A549 (cell line): ENCODE results near the gene WHRN. TPM values are rescaled to one million over a fixed set of nuclear protein-coding genes. Genes with fewer than 3 reads are reported as not detected.
A peak's percentile ranks its signal among the peaks of the same experiment; 100 is the strongest.

ENCODE experiments used
- ATAC-seq, 2 experiments: fragments of 200-7000 bp in 1 of 2; fragments of >200 bp in 1 of 2; cut with Nextera tagmentation in 1 of 2; cut with Tn5 transposase in 1 of 2; 3 replicates each; pipeline versions ENCODE4 v1.8.0 to v1.9.1; 2018 to 2020; ENCODE audit warnings: mild to moderate bottlenecking in 1 of 2, moderate library complexity in 1 of 2
- CTCF ChIA-PET: fragments of 300-600 bp; sonication (Branson Sonifier 250); formaldehyde crosslinking; extraction: SDS; loops from one replicate; lab custom pipeline; 2021; ENCODE audit warnings: antibody characterized with exemption, inconsistent platforms; lab: Yijun Ruan, JAX
- POLR2A ChIA-PET: fragments of 350-600 bp; formaldehyde crosslinking; extraction: SDS; loops from one replicate; lab custom pipeline; 2021; ENCODE audit warnings: antibody characterized with exemption, inconsistent platforms; lab: Yijun Ruan, JAX
- DNase-seq, 2 experiments: peaks; one replicate each; pipeline versions ENCODE4 v3.0.0 to v3.0.0-alpha.2; 2011 to 2016; ENCODE audit warnings: low read depth in 1 of 2, low spot score in 1 of 2
- FAIRE-seq: peaks from 2 replicates; lab custom pipeline; 2011; peaks lifted over from hg19 to GRCh38; lab: Jason Lieb, UNC
- H3K27ac ChIP-seq, 2 experiments: fragments of >200 bp; sonication (Bioruptor Twin); formaldehyde crosslinking; 3 replicates each; pipeline ENCODE4 v1.5.1; 2016 to 2017
- H3K4me1 ChIP-seq: fragments of >200 bp; sonication (Bioruptor Twin); formaldehyde crosslinking; 3 replicates; pipeline ENCODE4 v1.6.1; 2016
- H3K4me2 ChIP-seq: fragments of >200 bp; sonication (Bioruptor Twin); formaldehyde crosslinking; 3 replicates; pipeline ENCODE4 v1.6.1; 2016
- H3K4me3 ChIP-seq: fragments of >200 bp; sonication (Bioruptor Twin); formaldehyde crosslinking; 3 replicates; pipeline ENCODE4 v1.5.1; 2016
- H3K9me3 ChIP-seq: fragments of >200 bp; sonication (Bioruptor Twin); formaldehyde crosslinking; 3 replicates; pipeline ENCODE4 v1.6.1; 2016
- ATOH8 ChIP-seq: fragments of 250-450 bp; sonication (Bioruptor Pico); IDR thresholded peaks from 2 replicates; pipeline ENCODE4 v1.5.0; 2020; ENCODE audit warnings: low read depth, mild to moderate bottlenecking, moderate library complexity
- BHLHE40 ChIP-seq: IDR thresholded peaks from 2 replicates; pipeline ENCODE4 v1.6.1; 2012; ENCODE audit warnings: low read depth, low read length, inconsistent platforms
- CBX8 ChIP-seq: fragments of 200-600 bp; sonication (generic); IDR thresholded peaks from 2 replicates; pipeline ENCODE4 v1.6.1; 2016
- CEBPB ChIP-seq, 2 experiments: fragments of >200 bp in 1 of 2; sonication (Bioruptor Twin) in 1 of 2; formaldehyde crosslinking in 1 of 2; IDR thresholded peaks; 2 replicates each; pipeline ENCODE4 v1.6.1; 2012 to 2016
- CHD4 ChIP-seq: fragments of 200-600 bp; sonication (generic); IDR thresholded peaks from 2 replicates; pipeline ENCODE4 v1.6.1; 2016; ENCODE audit warnings: antibody characterized with exemption, mild to moderate bottlenecking, borderline replicate concordance
- CTCF ChIP-seq: fragments of >200 bp; sonication (Bioruptor Twin); formaldehyde crosslinking; IDR thresholded peaks from 3 replicates; pipeline ENCODE4 v1.5.1; 2016
- E2F6 ChIP-seq: IDR thresholded peaks from 2 replicates; pipeline ENCODE4 v1.6.1; 2012; ENCODE audit warnings: low read depth, borderline replicate concordance
- EHMT2 ChIP-seq: fragments of 200-600 bp; sonication (generic); IDR thresholded peaks from 2 replicates; pipeline ENCODE4 v1.6.1; 2016; ENCODE audit warnings: antibody characterized with exemption, low read depth, mild to moderate bottlenecking, moderate library complexity
- ELK1 ChIP-seq: fragments of 150-350 bp; IDR thresholded peaks from 2 replicates; pipeline ENCODE4 v1.6.1; 2014; ENCODE audit warnings: low read depth, mild to moderate bottlenecking, low read length
- EP300 ChIP-seq, 2 experiments: fragments of >200 bp; sonication (Bioruptor Twin); formaldehyde crosslinking; IDR thresholded peaks; 2 replicates in 1 of 2; 3 replicates in 1 of 2; pipeline ENCODE4 v1.6.1; 2016 to 2017
- HEYL ChIP-seq: fragments of 250-450 bp; sonication (Bioruptor Pico); IDR thresholded peaks from 2 replicates; pipeline ENCODE4 v1.8.0; 2021; ENCODE audit warnings: mild to moderate bottlenecking, moderate library complexity
- HOXB5 ChIP-seq: fragments of 250-450 bp; sonication (Bioruptor Pico); IDR thresholded peaks from 2 replicates; pipeline ENCODE4 v1.5.0; 2020; ENCODE audit warnings: mild to moderate bottlenecking, moderate library complexity
- KDM5A ChIP-seq: fragments of 200-600 bp; sonication (generic); IDR thresholded peaks from 2 replicates; pipeline ENCODE4 v1.6.1; 2016; ENCODE audit warnings: antibody characterized with exemption, mild to moderate bottlenecking
- MAFK ChIP-seq: fragments of 450-650 bp; IDR thresholded peaks from 2 replicates; pipeline ENCODE4 v1.6.1; 2014; ENCODE audit not compliant: partially characterized antibody
- MYC ChIP-seq: IDR thresholded peaks from 2 replicates; pipeline ENCODE4 v1.6.1; 2012; ENCODE audit warnings: mild to moderate bottlenecking, inconsistent platforms, low read length, improper control_type of control experiment, borderline replicate concordance
- PHF8 ChIP-seq: fragments of 200-600 bp; sonication (generic); IDR thresholded peaks from 2 replicates; pipeline ENCODE4 v1.6.1; 2016; ENCODE audit warnings: low read depth, mild to moderate bottlenecking, antibody characterized with exemption, moderate library complexity, borderline replicate concordance
- POLR2AphosphoS2 ChIP-seq: conservative IDR thresholded peaks from 2 replicates; pipeline ENCODE4 v1.6.1; 2012; ENCODE audit warnings: low read length, improper control_type of control experiment, inconsistent platforms
- RARB ChIP-seq: fragments of 250-450 bp; sonication (Bioruptor Pico); IDR thresholded peaks from 2 replicates; pipeline ENCODE4 v1.8.0; 2021; ENCODE audit warnings: mild to moderate bottlenecking, moderate library complexity
- RCOR1 ChIP-seq: fragments of 150-350 bp; IDR thresholded peaks from 2 replicates; pipeline ENCODE4 v1.6.1; 2014; ENCODE audit warnings: antibody characterized with exemption, low read length, low read depth
- SMC3 ChIP-seq: fragments of >200 bp; sonication (Bioruptor Twin); formaldehyde crosslinking; IDR thresholded peaks from 3 replicates; pipeline ENCODE4 v1.6.1; 2018; ENCODE audit warnings: inconsistent platforms
- TFCP2L1 ChIP-seq: fragments of 250-450 bp; sonication (Bioruptor Pico); IDR thresholded peaks from 2 replicates; pipeline ENCODE4 v1.5.0; 2021; ENCODE audit warnings: mild to moderate bottlenecking
- USF2 ChIP-seq: fragments of 450-650 bp; IDR thresholded peaks from 2 replicates; pipeline ENCODE4 v1.6.1; 2014; ENCODE audit warnings: antibody characterized with exemption
- WGBS: methylation state at CpG from one replicate; pipeline ENCODE4 v1.1.6; 2017; ENCODE audit errors: missing lambda C conversion rate; 5-methylcytosine and 5-hydroxymethylcytosine counted together
- polyA plus RNA-seq, 4 experiments: library from polyadenylated mRNA; depleted of rRNA in 3 of 4; stranded (reverse); fragments of >200 nt; fragmentation: RNase III in 1 of 4; extraction: RNeasy Plus Mini Kit Qiagen cat#74134 plus additional on column Dnase treatment in 1 of 4; gene quantifications; 2 replicates in 3 of 4; 3 replicates in 1 of 4; pipeline ENCODE4 v1.2.3, GENCODE V29; 2011 to 2017

The WHRN gene
- polyA plus RNA-seq, 2 of the 4 experiments (the other 2 are of a cell fraction): 1.2 to 3.2 TPM

GRCh38 chr9:114446036-114446435 is 59.2 kb downstream of the WHRN start:
- FAIRE-seq (no peak), ATAC-seq (no peak; a peak in 1 of 6 replicates), DNase-seq (no peak)
- Histone ChIP-seq H3K9me3 (no peaks in the 10 kb centered on the region), H3K4me3 (no peak overlapping the region), H3K4me1 (peaks cover 10% of the 10 kb centered on the region; the same call in 1 of the 3 replicates), H3K4me2 (peak overlapping the region; percentile 9; the same call in 1 of the 3 replicates), H3K27ac (no peak overlapping the region; a peak in 1 of 6 replicates)
- WGBS: 38% methylated on average over 4 of the region's 4 CpGs
- no peak for TF ChIP-seq EHMT2
- no peak for TF ChIP-seq HOXB5 (CRISPR knock-in tag)
- TF ChIP-seq TFCP2L1: no peak
- no peak for TF ChIP-seq EP300 (IDR thresholded peaks at IDR 0.05)
- TF ChIP-seq CTCF: no peak
- no peak for TF ChIP-seq CBX8
- TF ChIP-seq CEBPB (IDR thresholded peaks at IDR 0.05): no peak
- TF ChIP-seq HEYL (CRISPR knock-in tag): no peak
- TF ChIP-seq RARB (CRISPR knock-in tag): no peak
- no peak for TF ChIP-seq POLR2AphosphoS2
- no peak for TF ChIP-seq ELK1
- no peak for TF ChIP-seq USF2
- no peak for TF ChIP-seq KDM5A
- TF ChIP-seq CHD4: no peak
- no peak for TF ChIP-seq BHLHE40
- no peak for TF ChIP-seq E2F6
- no peak for TF ChIP-seq MYC
- no peak for TF ChIP-seq ATOH8 (CRISPR knock-in tag)
- no peak for TF ChIP-seq SMC3
- no peak for TF ChIP-seq MAFK
- CTCF ChIA-PET: interaction anchor here (0.9 to 2.1 kb wide), 8 partner anchors 8 to 364 kb away, joined by 3 to 15 read pairs (median 4); no protein-coding TSS in a partner anchor
- POLR2A ChIA-PET: interaction anchor here (1.5 kb wide), 1 partner anchor 141 kb away, joined by 5 read pairs; the partner anchor contains the start of gene ATP6V1G1

- Histone ChIP-seq H3K27ac (no peak overlapping the region; a peak in 1 of 6 replicates), H3K4me3 (no peak overlapping the region), H3K4me2 (peak overlapping the region; percentile 9; the same call in 1 of the 3 replicates), H3K4me1 (peaks cover 10% of the 10 kb centered on the region; the same call in 1 of the 3 replicates), H3K9me3 (no peaks in the 10 kb centered on the region)
- DNase-seq (no peak), ATAC-seq (no peak), FAIRE-seq (no peak)
- TF ChIP-seq EP300 (IDR thresholded peaks at IDR 0.05) (no peak), KDM5A (no peak), RCOR1 (no peak), PHF8 (no peak), POLR2AphosphoS2 (no peak)
- ChIA-PET CTCF (interaction anchor here (1.3 to 2.1 kb wide), 3 partner anchors 11 to 363 kb away, joined by 3 to 15 read pairs (median 3); no protein-coding TSS in a partner anchor), POLR2A (interaction anchor here (1.5 kb wide), 1 partner anchor 142 kb away, joined by 5 read pairs; the partner anchor contains the start of gene ATP6V1G1)
- WGBS: 79% methylated on average over 5 of the region's 5 CpGs
These were observed 59.7 kb downstream of the WHRN start for GRCh38 chr9:114445616-114446015.
